T-helper 2 cell treated with Interferon-gamma antibody and Interleukin-4, amounts not matched to agents 5 μg/mL and 100 μg/mL, for 36 hours (primary cell): ENCODE data around the gene MYCBPAP.
A peak's percentile ranks its signal among the peaks of the same experiment; 100 is the strongest.

Experiments
- DNase-seq: peaks from one replicate; pipeline ENCODE4 v3.0.0; 2021; ENCODE audit warnings: low spot score
- H3K27ac Mint-ChIP-seq: one replicate; pipeline ENCODE4 v1.8.0; 2021; ENCODE audit warnings: mild to moderate bottlenecking, mixed read lengths
- H3K27me3 Mint-ChIP-seq: one replicate; pipeline ENCODE4 v1.8.0; 2021; ENCODE audit warnings: low read depth, mixed read lengths
- H3K36me3 Mint-ChIP-seq: one replicate; pipeline ENCODE4 v1.8.0; 2021; ENCODE audit warnings: low read depth, mixed read lengths
- H3K4me1 Mint-ChIP-seq: one replicate; pipeline ENCODE4 v1.8.0; 2021; ENCODE audit warnings: low read depth, mixed read lengths
- H3K4me3 Mint-ChIP-seq: one replicate; pipeline ENCODE4 v1.8.0; 2022; ENCODE audit warnings: mild to moderate bottlenecking, moderate library complexity, mixed read lengths
- H3K9me3 Mint-ChIP-seq: one replicate; pipeline ENCODE4 v1.8.0; 2021; ENCODE audit warnings: mixed read lengths

Gene MYCBPAP

DNA sequence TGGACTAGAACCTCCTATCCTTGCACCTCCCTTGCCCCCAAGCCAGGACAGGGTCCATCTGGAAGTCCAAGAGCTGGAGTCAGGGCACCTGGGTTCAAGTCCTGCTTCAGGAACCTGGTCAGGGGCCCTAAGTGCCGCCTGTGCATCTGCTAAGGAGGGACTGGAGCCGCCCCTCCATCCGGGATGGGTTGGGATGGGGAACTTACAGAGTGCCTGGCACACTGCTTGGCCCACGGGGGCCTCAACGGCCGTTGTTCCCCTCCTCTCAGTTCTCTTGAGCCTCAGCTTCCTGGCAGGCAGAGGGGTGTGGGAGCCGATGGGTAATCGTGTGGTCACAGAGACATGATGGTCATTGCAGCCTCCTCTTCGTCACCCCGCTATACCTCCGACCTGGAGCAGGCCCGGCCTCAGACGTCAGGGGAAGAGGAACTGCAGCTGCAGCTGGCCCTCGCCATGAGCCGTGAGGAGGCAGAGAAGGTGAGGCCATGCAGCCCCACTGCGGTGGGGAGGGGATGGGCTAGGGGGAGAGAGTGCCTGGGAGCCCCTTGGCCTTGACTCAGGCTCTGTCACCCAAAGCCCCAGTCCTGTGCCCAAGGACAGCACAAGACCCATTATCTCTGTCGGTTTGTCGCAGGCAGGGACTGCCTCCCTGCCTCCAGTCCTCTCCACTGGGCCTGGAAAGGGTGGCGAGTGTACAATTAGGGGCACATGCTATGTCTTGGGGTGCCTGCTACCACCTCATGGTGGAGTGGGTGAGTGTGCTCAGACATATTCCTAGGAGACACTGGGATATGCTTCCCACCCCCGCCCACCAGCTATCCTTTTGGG lies 29.7 kb downstream of the MYCBPAP start:
- DNase-seq, result no peak
- Mint-ChIP-seq H3K4me3 (no peak overlapping the region), H3K36me3 (no peaks in the 10 kb centered on the region), H3K27ac (no peak overlapping the region), H3K27me3 (peaks cover 26% of the 10 kb centered on the region), H3K4me1 (peaks cover 7% of the 10 kb centered on the region), H3K9me3 (no peaks in the 10 kb centered on the region)

- Mint-ChIP-seq H3K9me3 (no peaks in the 10 kb centered on the region), H3K27me3 (peaks cover 17% of the 10 kb centered on the region), H3K27ac (no peak overlapping the region), H3K4me1 (peaks cover 7% of the 10 kb centered on the region), H3K36me3 (no peaks in the 10 kb centered on the region), H3K4me3 (no peak overlapping the region)
- no peak for DNase-seq
Measured at GRCh38 chr17:50538549-50539410, 30.5 kb downstream of the MYCBPAP start.

GRCh38 chr17:50539762-50540559 lies 31.7 kb downstream of the MYCBPAP start:
- peaks cover 17% of the 10 kb centered on the region for H3K27me3 Mint-ChIP-seq
- H3K9me3 Mint-ChIP-seq, result no peaks in the 10 kb centered on the region
- no peaks in the 10 kb centered on the region for H3K36me3 Mint-ChIP-seq
- DNase-seq, result no peak
- H3K4me1 Mint-ChIP-seq, result peaks cover 7% of the 10 kb centered on the region
- H3K27ac Mint-ChIP-seq, result no peak overlapping the region
- H3K4me3 Mint-ChIP-seq, result no peak overlapping the region

DNA sequence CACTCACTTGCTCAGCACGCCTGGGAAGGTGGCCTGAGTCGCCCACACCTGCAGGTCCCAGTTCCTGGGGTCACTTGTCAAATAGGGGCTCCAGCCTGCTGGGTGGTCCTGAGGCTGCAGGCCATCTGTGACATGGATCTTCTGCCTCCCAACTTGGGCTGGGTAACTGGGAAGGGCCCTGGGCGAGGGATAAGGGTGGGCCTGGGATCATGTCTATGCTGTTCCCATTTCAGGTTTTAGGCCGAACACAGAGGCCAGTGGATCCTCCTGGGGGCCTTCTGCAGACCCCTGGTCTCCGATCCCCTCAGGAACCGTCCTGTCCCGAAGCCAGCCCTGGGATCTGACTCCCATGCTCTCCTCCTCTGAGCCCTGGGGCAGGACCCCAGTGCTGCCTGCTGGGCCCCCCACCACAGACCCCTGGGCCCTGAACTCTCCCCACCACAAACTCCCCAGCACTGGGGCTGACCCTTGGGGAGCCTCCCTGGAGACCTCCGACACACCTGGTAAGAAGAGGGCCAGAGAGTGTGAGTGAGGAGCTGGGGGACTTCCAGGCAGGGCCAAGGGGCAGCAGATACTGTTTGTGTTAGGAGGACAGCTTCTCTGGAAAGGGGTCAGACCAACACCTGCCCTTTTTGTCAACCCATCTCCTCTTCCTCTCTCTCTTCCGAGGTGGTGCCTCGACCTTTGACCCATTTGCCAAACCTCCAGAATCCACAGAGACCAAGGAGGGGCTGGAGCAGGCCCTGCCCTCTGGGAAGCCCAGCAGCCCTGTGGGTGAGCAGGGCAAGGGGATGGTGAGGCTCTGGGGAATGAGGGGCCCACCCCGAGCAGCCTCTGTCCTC lies 32.5 kb downstream of the MYCBPAP start:
- peaks cover 11% of the 10 kb centered on the region for H3K27me3 Mint-ChIP-seq
- DNase-seq, result no peak
- H3K4me1 Mint-ChIP-seq, result peaks cover 9% of the 10 kb centered on the region
- H3K36me3 Mint-ChIP-seq, result no peaks in the 10 kb centered on the region
- peak overlapping the region; percentile 6 for H3K4me3 Mint-ChIP-seq
- no peaks in the 10 kb centered on the region for H3K9me3 Mint-ChIP-seq
- no peak overlapping the region for H3K27ac Mint-ChIP-seq

GRCh38 chr17:50541402-50541715 lies 33.1 kb downstream of the MYCBPAP start:
- Mint-ChIP-seq H3K4me3 (peak overlapping the region; percentile 83), H3K9me3 (no peaks in the 10 kb centered on the region), H3K4me1 (peaks cover 11% of the 10 kb centered on the region), H3K27me3 (peaks cover 15% of the 10 kb centered on the region), H3K27ac (no peak overlapping the region), H3K36me3 (no peaks in the 10 kb centered on the region)
- DNase-seq, result no peak

GRCh38 chr17:50541716-50542688 lies 33.8 kb downstream of the MYCBPAP start:
- H3K27me3 Mint-ChIP-seq, result peaks cover 19% of the 10 kb centered on the region
- no peaks in the 10 kb centered on the region for H3K9me3 Mint-ChIP-seq
- H3K4me3 Mint-ChIP-seq, result peak overlapping the region; percentile 83
- DNase-seq, result peak; percentile 92
- H3K27ac Mint-ChIP-seq, result peak overlapping the region; percentile 33
- H3K36me3 Mint-ChIP-seq, result no peaks in the 10 kb centered on the region
- peaks cover 13% of the 10 kb centered on the region for H3K4me1 Mint-ChIP-seq

- Mint-ChIP-seq H3K9me3 (no peaks in the 10 kb centered on the region), H3K36me3 (no peaks in the 10 kb centered on the region), H3K27ac (no peak overlapping the region), H3K4me3 (peak overlapping the region; percentile 76), H3K4me1 (peaks cover 15% of the 10 kb centered on the region), H3K27me3 (peaks cover 19% of the 10 kb centered on the region)
- DNase-seq, result no peak
Measured at GRCh38 chr17:50542795-50543774, 34.8 kb downstream of the MYCBPAP start.

DNA sequence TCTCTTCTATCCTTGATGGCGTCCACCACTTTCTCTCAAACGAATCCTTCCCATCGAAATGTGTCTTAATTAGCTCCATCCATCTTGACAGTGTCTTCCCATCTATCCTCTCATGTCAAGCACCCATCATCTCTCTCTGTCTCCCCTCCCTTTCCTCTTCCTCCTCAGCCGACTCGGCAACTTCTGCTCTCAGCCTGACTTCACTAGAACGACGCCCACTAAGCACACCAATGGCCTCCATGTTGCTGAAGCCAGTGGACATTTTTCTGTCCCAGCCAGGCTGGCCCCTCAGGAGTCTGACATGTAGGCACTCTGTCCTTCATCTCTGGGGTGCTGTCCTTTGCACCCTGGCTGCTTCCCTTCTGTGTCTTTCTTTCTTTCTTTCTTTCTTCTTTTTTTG lies 36.3 kb downstream of the MYCBPAP start:
- Mint-ChIP-seq H3K4me1 (peaks cover 15% of the 10 kb centered on the region), H3K27ac (no peak overlapping the region), H3K36me3 (no peaks in the 10 kb centered on the region), H3K4me3 (no peak overlapping the region), H3K27me3 (peaks cover 19% of the 10 kb centered on the region), H3K9me3 (no peaks in the 10 kb centered on the region)
- no peak for DNase-seq

- Mint-ChIP-seq H3K27ac (no peak overlapping the region), H3K9me3 (no peaks in the 10 kb centered on the region), H3K27me3 (peaks cover 19% of the 10 kb centered on the region), H3K4me3 (no peak overlapping the region), H3K4me1 (peaks cover 15% of the 10 kb centered on the region), H3K36me3 (no peaks in the 10 kb centered on the region)
- DNase-seq, result no peak
Measured at GRCh38 chr17:50545311-50545710, 37.1 kb downstream of the MYCBPAP start.

DNA sequence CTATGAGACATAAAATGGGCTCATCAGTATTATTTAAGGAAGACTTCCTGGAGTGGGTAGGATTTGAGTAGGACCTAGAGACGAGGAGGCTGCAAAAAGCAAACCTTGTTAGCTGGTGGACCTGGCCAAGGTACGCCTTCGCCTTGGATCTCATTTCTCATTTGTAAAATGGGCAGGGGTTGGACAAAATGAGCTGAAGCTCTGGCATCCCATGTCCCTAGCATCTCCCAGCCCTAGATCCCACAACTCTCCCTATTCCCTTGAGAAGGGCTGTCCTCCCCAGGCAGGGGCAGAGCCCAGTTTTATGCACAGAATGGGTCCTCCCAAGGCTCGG lies 38.4 kb downstream of the MYCBPAP start:
- peak overlapping the region; percentile 69 for H3K4me3 Mint-ChIP-seq
- no peaks in the 10 kb centered on the region for H3K36me3 Mint-ChIP-seq
- H3K27me3 Mint-ChIP-seq, result peaks cover 19% of the 10 kb centered on the region
- peaks cover 14% of the 10 kb centered on the region for H3K4me1 Mint-ChIP-seq
- peak overlapping the region; percentile 12 for H3K27ac Mint-ChIP-seq
- DNase-seq, result no peak
- no peaks in the 10 kb centered on the region for H3K9me3 Mint-ChIP-seq

DNA sequence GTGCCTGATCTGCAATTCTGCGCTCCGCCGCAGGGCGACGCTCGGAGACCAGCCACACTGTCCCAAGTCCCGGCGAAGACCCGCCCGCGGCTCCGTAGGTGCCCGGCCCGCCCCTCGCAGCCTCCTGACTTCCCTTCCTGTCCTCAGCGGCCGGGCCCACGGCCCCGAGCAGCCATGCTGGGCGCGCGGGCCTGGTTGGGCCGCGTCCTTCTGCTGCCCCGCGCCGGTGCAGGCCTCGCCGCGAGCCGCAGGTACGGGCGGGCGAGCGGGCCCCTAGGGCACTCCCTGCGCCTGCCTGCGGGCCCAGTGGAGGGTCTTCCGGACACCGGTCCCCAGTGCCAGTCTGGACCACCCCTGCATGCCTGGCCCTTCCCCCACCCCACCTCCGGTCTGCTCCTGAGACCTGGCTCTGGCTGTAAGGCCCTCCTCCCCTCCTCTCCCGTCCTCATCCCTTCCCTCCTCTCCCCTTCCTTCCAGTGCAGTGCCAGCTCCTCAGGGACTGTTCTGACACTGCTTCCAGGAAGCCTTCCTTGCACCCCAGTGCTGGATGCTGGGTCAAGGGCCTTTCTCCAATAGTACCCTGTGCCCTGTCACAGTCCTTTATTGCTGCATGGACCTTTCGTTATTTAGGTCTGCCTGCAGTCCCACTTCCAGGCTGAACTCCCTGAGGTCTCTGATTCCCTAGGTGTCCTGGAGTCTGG lies 38.9 kb downstream of the MYCBPAP start, which contains the start of gene SPATA20:
Gene SPATA20 (plus strand): TSS at position 140 of the 701 bp plus-strand sequence. CDS start 35 bp downstream, at position 175.
- H3K4me1 Mint-ChIP-seq, result peaks cover 13% of the 10 kb centered on the region
- H3K4me3 Mint-ChIP-seq, result peak within 1 kb of the TSS; percentile 83
- H3K9me3 Mint-ChIP-seq, result no peaks in the 10 kb centered on the region
- H3K36me3 Mint-ChIP-seq, result no peaks in the 10 kb centered on the region
- H3K27ac Mint-ChIP-seq, result peak within 1 kb of the TSS; percentile 60
- H3K27me3 Mint-ChIP-seq, result peaks cover 19% of the 10 kb centered on the region
- DNase-seq, result peak; percentile 87
